SU-DHL-6 (cell line): ENCODE measurements around the gene SMAD3.

Experiments
- CTCF ChIP-seq: fragments of 200-600 bp; sonication (generic); IDR thresholded peaks from one replicate; pipeline ENCODE4 v1.5.1; 2017; ENCODE audit warnings: antibody characterized with exemption, mild to moderate bottlenecking, low read length, moderate library complexity; ENCODE audit not compliant: insufficient read depth, poor library complexity, severe bottlenecking
- EZH2phosphoT487 ChIP-seq: fragments of 200-600 bp; sonication (generic), shearing (Covaris generic); conservative IDR thresholded peaks from 2 replicates; pipeline ENCODE4 v1.6.1; 2018; ENCODE audit warnings: mild to moderate bottlenecking, antibody characterized with exemption, low read length, moderate library complexity, mixed read lengths

GRCh38 chr15:67133026-67133425, 67.6 kb downstream of the SMAD3 start:
- TF ChIP-seq CTCF (no peak), EZH2phosphoT487 (no peak)
